ENCODE measurements around the gene MFGE8. TPM values are rescaled to one million over a fixed set of nuclear protein-coding genes. Genes with fewer than 3 reads are reported as not detected.

MFGE8 gene
- total RNA-seq, 1 donor = 195 TPM

DNA sequence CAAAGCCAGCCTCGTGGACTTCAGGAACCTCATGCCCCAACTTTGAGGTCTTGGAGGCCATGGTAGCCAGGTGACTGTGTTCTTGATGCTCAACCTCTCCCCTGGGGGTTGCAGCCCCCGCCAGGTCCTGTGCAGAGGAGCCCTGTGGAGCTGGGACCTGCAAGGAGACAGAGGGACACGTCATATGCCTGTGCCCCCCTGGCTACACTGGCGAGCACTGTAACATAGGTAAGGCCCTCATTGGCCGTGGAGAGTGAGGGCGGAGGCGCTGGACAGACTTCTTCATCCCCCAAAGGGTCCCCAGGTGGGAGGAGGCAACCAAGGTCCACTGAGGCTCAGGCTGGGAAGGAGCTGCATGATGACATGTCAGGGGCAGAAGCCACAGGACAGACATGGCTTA lies 53.0 kb downstream of the MFGE8 start:
- no peak overlapping the region for H3K4me2 ChIP-seq (ENCODE audit: insufficient read depth, low read length)
- H4K20me1 ChIP-seq (ENCODE audit: insufficient read depth, low read length) = no peaks in the 10 kb centered on the region
- TF ChIP-seq, protein P1, sequence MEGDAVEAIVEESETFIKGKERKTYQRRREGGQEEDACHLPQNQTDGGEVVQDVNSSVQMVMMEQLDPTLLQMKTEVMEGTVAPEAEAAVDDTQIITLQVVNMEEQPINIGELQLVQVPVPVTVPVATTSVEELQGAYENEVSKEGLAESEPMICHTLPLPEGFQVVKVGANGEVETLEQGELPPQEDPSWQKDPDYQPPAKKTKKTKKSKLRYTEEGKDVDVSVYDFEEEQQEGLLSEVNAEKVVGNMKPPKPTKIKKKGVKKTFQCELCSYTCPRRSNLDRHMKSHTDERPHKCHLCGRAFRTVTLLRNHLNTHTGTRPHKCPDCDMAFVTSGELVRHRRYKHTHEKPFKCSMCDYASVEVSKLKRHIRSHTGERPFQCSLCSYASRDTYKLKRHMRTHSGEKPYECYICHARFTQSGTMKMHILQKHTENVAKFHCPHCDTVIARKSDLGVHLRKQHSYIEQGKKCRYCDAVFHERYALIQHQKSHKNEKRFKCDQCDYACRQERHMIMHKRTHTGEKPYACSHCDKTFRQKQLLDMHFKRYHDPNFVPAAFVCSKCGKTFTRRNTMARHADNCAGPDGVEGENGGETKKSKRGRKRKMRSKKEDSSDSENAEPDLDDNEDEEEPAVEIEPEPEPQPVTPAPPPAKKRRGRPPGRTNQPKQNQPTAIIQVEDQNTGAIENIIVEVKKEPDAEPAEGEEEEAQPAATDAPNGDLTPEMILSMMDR (IDR thresholded peaks at IDR 0.05; ENCODE audit: extremely low read depth, low read depth, low read length) = no peak
- no peaks in the 10 kb centered on the region for H3K4me1 ChIP-seq (ENCODE audit: insufficient read depth, low read length)
- no peak overlapping the region for H3K27ac ChIP-seq (ENCODE audit: low read depth, low read length)
- peaks cover under 1% of the 10 kb centered on the region for H3K27me3 ChIP-seq (ENCODE audit: insufficient read depth, low read length)
- no peaks in the 10 kb centered on the region for H3K79me2 ChIP-seq (ENCODE audit: insufficient read depth, low read length)
- H3K9me3 ChIP-seq (ENCODE audit: low read depth, low read length) = no peaks in the 10 kb centered on the region
- H3K36me3 ChIP-seq (ENCODE audit: insufficient read depth, low read length) = no peaks in the 10 kb centered on the region
- no peak overlapping the region for H3K4me3 ChIP-seq (ENCODE audit: insufficient read depth, low read length)
- no peak overlapping the region for H2AFZ ChIP-seq (ENCODE audit: low read length)
- DNase-seq (ENCODE audit: insufficient read length, low spot score, missing footprints) = no peak

DNA sequence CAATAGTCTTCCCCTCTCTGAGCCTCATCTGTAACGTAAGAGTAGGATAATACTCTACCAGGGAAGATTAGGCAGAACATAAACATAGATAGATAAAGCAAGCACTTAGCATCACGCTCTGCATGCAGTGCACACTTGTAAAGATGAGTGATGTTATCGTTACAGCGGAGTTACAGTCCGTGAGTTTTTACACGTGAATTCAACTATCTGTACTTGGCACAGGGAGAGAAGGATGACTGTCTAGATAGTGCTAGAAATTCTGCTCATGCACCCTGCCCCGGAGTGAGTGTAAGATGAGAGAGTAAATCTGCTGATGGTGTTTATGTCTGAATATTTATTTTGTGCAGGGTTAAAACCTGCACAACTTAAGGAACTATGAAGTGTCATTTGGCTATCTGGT lies 53.6 kb downstream of the MFGE8 start:
- Histone ChIP-seq H3K27ac (ENCODE audit: low read depth, low read length) (no peak overlapping the region), H3K27me3 (ENCODE audit: insufficient read depth, low read length) (peaks cover 4% of the 10 kb centered on the region), H3K4me2 (ENCODE audit: insufficient read depth, low read length) (no peak overlapping the region), H3K4me1 (ENCODE audit: insufficient read depth, low read length) (no peaks in the 10 kb centered on the region), H3K79me2 (ENCODE audit: insufficient read depth, low read length) (no peaks in the 10 kb centered on the region), H3K4me3 (ENCODE audit: insufficient read depth, low read length) (no peak overlapping the region), H3K9me3 (ENCODE audit: low read depth, low read length) (no peaks in the 10 kb centered on the region), H2AFZ (ENCODE audit: low read length) (no peak overlapping the region), H3K36me3 (ENCODE audit: insufficient read depth, low read length) (no peaks in the 10 kb centered on the region), H4K20me1 (ENCODE audit: insufficient read depth, low read length) (no peaks in the 10 kb centered on the region)
- TF ChIP-seq, protein P1 (IDR thresholded peaks at IDR 0.05; ENCODE audit: extremely low read depth, low read depth, low read length) = no peak
- DNase-seq (ENCODE audit: insufficient read length, low spot score, missing footprints) = no peak

DNA sequence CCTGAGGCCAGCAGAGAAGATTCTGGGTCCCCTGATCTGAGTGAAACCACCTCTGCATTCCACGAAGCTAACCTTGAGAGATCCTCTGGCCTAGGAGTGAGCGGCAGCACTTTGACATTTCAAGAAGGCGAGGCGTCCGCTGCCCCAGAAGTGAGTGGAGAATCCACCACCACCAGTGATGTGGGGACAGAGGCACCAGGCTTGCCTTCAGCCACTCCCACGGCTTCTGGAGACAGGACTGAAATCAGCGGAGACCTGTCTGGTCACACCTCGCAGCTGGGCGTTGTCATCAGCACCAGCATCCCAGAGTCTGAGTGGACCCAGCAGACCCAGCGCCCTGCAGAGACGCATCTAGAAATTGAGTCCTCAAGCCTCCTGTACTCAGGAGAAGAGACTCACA lies 54.2 kb downstream of the MFGE8 start:
- Histone ChIP-seq H3K27me3 (ENCODE audit: insufficient read depth, low read length) (peaks cover 4% of the 10 kb centered on the region), H3K79me2 (ENCODE audit: insufficient read depth, low read length) (no peaks in the 10 kb centered on the region), H3K27ac (ENCODE audit: low read depth, low read length) (no peak overlapping the region), H4K20me1 (ENCODE audit: insufficient read depth, low read length) (no peaks in the 10 kb centered on the region), H3K9me3 (ENCODE audit: low read depth, low read length) (no peaks in the 10 kb centered on the region), H3K4me2 (ENCODE audit: insufficient read depth, low read length) (no peak overlapping the region), H3K4me1 (ENCODE audit: insufficient read depth, low read length) (no peaks in the 10 kb centered on the region), H3K4me3 (ENCODE audit: insufficient read depth, low read length) (no peak overlapping the region), H3K36me3 (ENCODE audit: insufficient read depth, low read length) (no peaks in the 10 kb centered on the region), H2AFZ (ENCODE audit: low read length) (no peak overlapping the region)
- no peak for DNase-seq (ENCODE audit: insufficient read length, low spot score, missing footprints)
- TF ChIP-seq, protein P1 (IDR thresholded peaks at IDR 0.05; ENCODE audit: extremely low read depth, low read depth, low read length) = no peak

DNA sequence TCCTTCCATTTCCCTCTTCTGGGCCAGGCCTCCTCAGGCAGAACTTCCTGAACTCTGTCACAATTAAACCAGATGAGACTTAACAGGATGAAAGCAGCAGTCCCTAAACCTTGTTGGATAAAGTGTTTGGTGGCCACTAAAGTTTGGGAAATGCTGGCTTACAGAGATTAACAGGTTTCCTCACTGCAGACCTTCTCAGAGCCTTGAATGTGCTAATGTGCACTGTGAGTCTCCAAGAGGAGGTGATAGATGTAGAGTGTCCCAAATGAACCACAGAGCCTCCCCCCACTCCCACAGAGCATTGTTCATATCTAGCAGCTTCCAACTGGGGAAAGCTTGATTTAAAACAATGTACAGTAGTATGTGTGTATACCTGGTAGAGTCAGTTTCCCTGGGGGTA lies 60.7 kb downstream of the MFGE8 start:
- H3K4me2 ChIP-seq (ENCODE audit: insufficient read depth, low read length) = no peak overlapping the region
- H3K36me3 ChIP-seq (ENCODE audit: insufficient read depth, low read length) = no peaks in the 10 kb centered on the region
- H3K27me3 ChIP-seq (ENCODE audit: insufficient read depth, low read length) = peaks cover 10% of the 10 kb centered on the region
- H3K4me3 ChIP-seq (ENCODE audit: insufficient read depth, low read length) = no peak overlapping the region
- peak; percentile 25 for DNase-seq (ENCODE audit: insufficient read length, low spot score, missing footprints)
- no peaks in the 10 kb centered on the region for H3K4me1 ChIP-seq (ENCODE audit: insufficient read depth, low read length)
- no peak overlapping the region for H2AFZ ChIP-seq (ENCODE audit: low read length)
- no peaks in the 10 kb centered on the region for H3K79me2 ChIP-seq (ENCODE audit: insufficient read depth, low read length)
- H4K20me1 ChIP-seq (ENCODE audit: insufficient read depth, low read length) = no peaks in the 10 kb centered on the region
- TF ChIP-seq, protein P1 (IDR thresholded peaks at IDR 0.05; ENCODE audit: extremely low read depth, low read depth, low read length) = no peak
- no peak overlapping the region for H3K27ac ChIP-seq (ENCODE audit: low read depth, low read length)
- H3K9me3 ChIP-seq (ENCODE audit: low read depth, low read length) = no peaks in the 10 kb centered on the region

Data from osteoblast (primary cell).